ENCODE measurements around the gene ARSD. TPM values are rescaled to one million over a fixed set of nuclear protein-coding genes. Genes with fewer than 3 reads are reported as not detected.

The ARSD gene
- total and polyA plus RNA-seq, 2 of the 13 experiments (the other 11 are each of a cell fraction or from before 2014, with no cell fraction given) = 4.8 to 6.8 TPM

GRCh38 chrX:2933125-2933900 lies 4.2 kb upstream of the ARSD start:
- Histone ChIP-seq H3K27me3 (ENCODE audit: control insufficient read depth in 1 of 2, insufficient read depth in 2 of 2, low read length in 2 of 2) (no peaks in the 10 kb centered on the region), H3K79me2 (ENCODE audit: insufficient read depth, low read length) (no peaks in the 10 kb centered on the region), H3K9ac (ENCODE audit: insufficient read depth, low read depth, low read length) (no peak overlapping the region), H3K4me3 (replicated peaks in 1 of 3; ENCODE audit: insufficient read depth in 1 of 3, low read depth in 2 of 3, low read length in 3 of 3) (no peak overlapping the region), H3K4me1 (ENCODE audit: insufficient read depth, low read length) (no peaks in the 10 kb centered on the region), H3K4me2 (ENCODE audit: low read depth, low read length) (no peak overlapping the region), H3K27ac (ENCODE audit: extremely low read length, insufficient read depth, low read length) (no peak overlapping the region), H2AFZ (ENCODE audit: low read length) (no peak overlapping the region), H4K20me1 (ENCODE audit: insufficient read depth, low read length) (no peaks in the 10 kb centered on the region), H3K36me3 (replicated peaks in 1 of 2; ENCODE audit: control insufficient read depth in 1 of 2, insufficient read depth in 2 of 2, low read length in 2 of 2) (peaks cover 2 to 6% of the 10 kb centered on the region in 2 experiments; a peak in 3 of 5 replicates), H3K9me3 (ENCODE audit: low read length) (no peaks in the 10 kb centered on the region)
- ATAC-seq = no peak
- WGBS (ENCODE audit: low lambda C conversion rate) = 96% methylated on average over 15 of the region's 19 CpGs
- intact Hi-C loops (cut with micrococcal nuclease; ENCODE audit: unreplicated experiment) = no loop called here
- POLR2A ChIA-PET = no interaction called here
- TF ChIP-seq ZNF121 (CRISPR knock-in tag; IDR thresholded peaks at IDR 0.05) = 0 out of 2 replicates have a peak, but pooled peaks have one; percentile 30
- TF ChIP-seq ZFYVE20 (CRISPR knock-in tag; IDR thresholded peaks at IDR 0.05; ENCODE audit: borderline replicate concordance, low read depth) = no peak
- FAIRE-seq = no peak
- CTCF ChIA-PET (ENCODE audit: low intra/inter-chr PET ratio, low total read pairs) = no interaction called here
- in situ Hi-C loops (cut with HindIII; ENCODE audit: extremely low pct_ligation_motif_present, low pct_unique_long_range_greater_than_20kb) = no loop called here
- no peak for DNase-seq (ENCODE audit: low spot score)
- no TSS peak for BruUV-seq (replicated peaks)

DNA sequence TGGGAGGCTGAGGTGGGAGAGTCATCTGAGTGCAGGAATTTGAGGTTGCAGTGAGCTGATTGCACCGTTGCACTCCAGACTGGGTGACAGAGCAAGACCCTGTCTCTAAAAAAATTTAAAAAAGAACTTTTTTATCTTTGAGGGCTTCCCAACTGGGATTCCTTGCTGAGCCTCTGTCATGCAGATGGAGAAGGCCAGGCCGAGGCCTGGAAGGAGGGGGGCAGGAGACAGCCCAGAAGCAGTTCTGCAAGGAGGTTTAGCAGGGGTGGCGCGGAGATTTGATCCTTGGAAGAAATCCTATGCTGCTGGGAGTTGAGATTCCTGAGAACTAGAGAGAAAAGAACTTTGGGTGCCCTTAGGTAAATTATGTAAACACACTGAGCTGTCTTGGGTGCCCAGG lies 2.5 kb upstream of the ARSD start:
- H3K27ac ChIP-seq (ENCODE audit: extremely low read length, insufficient read depth, low read length) = no peak overlapping the region
- no peaks in the 10 kb centered on the region for H3K9me3 ChIP-seq (ENCODE audit: low read length)
- no peak for ATAC-seq
- H2AFZ ChIP-seq (ENCODE audit: low read length) = no peak overlapping the region
- no peaks in the 10 kb centered on the region for H3K27me3 ChIP-seq (ENCODE audit: control insufficient read depth in 1 of 2, insufficient read depth in 2 of 2, low read length in 2 of 2)
- no peaks in the 10 kb centered on the region for H4K20me1 ChIP-seq (ENCODE audit: insufficient read depth, low read length)
- no peak overlapping the region for H3K4me3 ChIP-seq (replicated peaks in 1 of 3; ENCODE audit: insufficient read depth in 1 of 3, low read depth in 2 of 3, low read length in 3 of 3)
- no peak for FAIRE-seq
- in situ Hi-C loops (cut with HindIII; ENCODE audit: extremely low pct_ligation_motif_present, low pct_unique_long_range_greater_than_20kb) = no loop called here
- ChIA-PET POLR2A (no interaction called here), CTCF (ENCODE audit: low intra/inter-chr PET ratio, low total read pairs) (no interaction called here)
- BruUV-seq (replicated peaks) = no TSS peak
- intact Hi-C loops (cut with micrococcal nuclease; ENCODE audit: unreplicated experiment) = no loop called here
- no peaks in the 10 kb centered on the region for H3K79me2 ChIP-seq (ENCODE audit: insufficient read depth, low read length)
- no peaks in the 10 kb centered on the region for H3K4me1 ChIP-seq (ENCODE audit: insufficient read depth, low read length)
- H3K36me3 ChIP-seq (replicated peaks in 1 of 2; ENCODE audit: control insufficient read depth in 1 of 2, insufficient read depth in 2 of 2, low read length in 2 of 2) = peaks cover 0 to 4% of the 10 kb centered on the region in 2 experiments; a peak in 1 of 5 replicates
- 100% methylated on average over 4 of the region's 4 CpGs for WGBS (ENCODE audit: low lambda C conversion rate)
- no peak for DNase-seq (ENCODE audit: low spot score)
- no peak overlapping the region for H3K4me2 ChIP-seq (ENCODE audit: low read depth, low read length)
- H3K9ac ChIP-seq (ENCODE audit: insufficient read depth, low read depth, low read length) = no peak overlapping the region
- TF ChIP-seq MYPOP (CRISPR knock-in tag; IDR thresholded peaks at IDR 0.05) = no peak
